SJCRH30 (cell line): Measurements from ENCODE around the gene ACVR1. TPM values are rescaled to one million over a fixed set of nuclear protein-coding genes. Genes with fewer than 3 reads are reported as not detected.
"Not testable (repeated sequence)": the region's sequence is repeated elsewhere in the genome, so short reads cannot be mapped to it uniquely, and the experiment has no call there.

Experiments
- DNase-seq, 2 experiments: peaks; one replicate each; pipeline ENCODE4 v3.0.0-alpha.2; 2015 to 2020
- H3K27ac ChIP-seq: fragments of 250-450 bp; sonication (Bioruptor Pico); 2 replicates; pipeline ENCODE4 v1.5.1; 2020; ENCODE audit warnings: mild to moderate bottlenecking, moderate library complexity
- H3K27me3 ChIP-seq: fragments of 250-450 bp; sonication (Bioruptor Pico); 2 replicates; pipeline ENCODE4 v1.5.1; 2020; ENCODE audit warnings: mild to moderate bottlenecking, moderate library complexity
- H3K36me3 ChIP-seq: fragments of 250-450 bp; sonication (Bioruptor Pico); 2 replicates; pipeline ENCODE4 v1.5.1; 2020; ENCODE audit warnings: mild to moderate bottlenecking, moderate library complexity
- H3K4me1 ChIP-seq: fragments of 250-450 bp; sonication (Bioruptor Pico); 2 replicates; pipeline ENCODE4 v1.5.1; 2020; ENCODE audit warnings: mild to moderate bottlenecking, moderate library complexity
- H3K4me3 ChIP-seq: fragments of 250-450 bp; sonication (Bioruptor Pico); 2 replicates; pipeline ENCODE4 v1.5.1; 2020; ENCODE audit warnings: mild to moderate bottlenecking, moderate library complexity
- H3K9me3 ChIP-seq: fragments of 250-450 bp; sonication (Bioruptor Pico); replicated peaks from 2 replicates; pipeline ENCODE4 v1.5.1; 2020; ENCODE audit warnings: mild to moderate bottlenecking, moderate library complexity
- total RNA-seq: library from RNA; depleted of rRNA; stranded (reverse); fragments of >200 nt; shearing (Covaris generic); gene quantifications from 2 replicates; pipeline ENCODE4 v1.2.3, GENCODE V29; 2014

Gene ACVR1
- total RNA-seq, 1 experiment from 2014 or later, result 14.0 TPM

DNA sequence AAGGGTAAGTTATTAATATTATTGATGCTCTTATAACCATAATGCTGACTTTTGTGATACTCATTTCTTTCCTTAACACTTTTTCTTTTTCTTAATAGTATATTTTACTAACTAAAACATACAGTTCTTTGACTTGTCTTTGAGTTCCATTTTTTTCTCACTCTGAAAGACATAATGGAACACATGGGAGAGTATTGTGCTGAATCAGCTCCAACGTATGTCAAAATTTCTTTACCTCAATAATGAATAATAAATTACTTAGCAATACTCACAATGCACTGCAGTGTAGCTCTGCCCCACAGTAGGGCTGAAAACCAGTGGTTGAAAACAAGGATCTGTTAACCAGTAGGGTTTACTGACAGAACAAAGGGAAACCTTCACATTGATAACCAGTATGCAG lies 40.7 kb downstream of the ACVR1 start:
- no peaks in the 10 kb centered on the region; the same call in 1 of the 2 replicates for H3K36me3 ChIP-seq
- no peaks in the 10 kb centered on the region for H3K9me3 ChIP-seq
- no peak overlapping the region for H3K4me3 ChIP-seq
- H3K27ac ChIP-seq, result no peak overlapping the region
- no peaks in the 10 kb centered on the region for H3K27me3 ChIP-seq
- DNase-seq, result no peak
- H3K4me1 ChIP-seq, result peaks cover 36% of the 10 kb centered on the region

DNA sequence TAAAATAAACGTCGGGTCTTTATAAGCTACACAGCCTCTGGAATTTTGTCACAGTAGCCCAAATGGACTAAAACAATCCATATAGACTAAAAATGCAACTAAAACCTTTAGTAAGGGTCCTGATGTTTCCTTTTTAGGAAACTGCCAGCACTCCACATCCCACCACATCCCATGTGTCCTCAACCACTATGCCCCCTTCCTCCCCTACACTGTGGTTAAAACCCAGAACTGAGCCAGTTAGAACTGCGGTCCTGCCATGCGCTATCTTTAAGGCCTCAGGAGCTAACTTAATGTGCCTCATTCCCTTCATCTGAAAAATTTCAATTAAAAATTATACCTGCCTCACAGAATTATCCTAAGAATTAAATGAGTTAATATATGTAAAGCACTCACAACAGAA lies 41.1 kb downstream of the ACVR1 start:
- H3K4me1 ChIP-seq, result peaks cover 34% of the 10 kb centered on the region
- no peak overlapping the region for H3K27ac ChIP-seq
- H3K27me3 ChIP-seq, result no peaks in the 10 kb centered on the region

DNA sequence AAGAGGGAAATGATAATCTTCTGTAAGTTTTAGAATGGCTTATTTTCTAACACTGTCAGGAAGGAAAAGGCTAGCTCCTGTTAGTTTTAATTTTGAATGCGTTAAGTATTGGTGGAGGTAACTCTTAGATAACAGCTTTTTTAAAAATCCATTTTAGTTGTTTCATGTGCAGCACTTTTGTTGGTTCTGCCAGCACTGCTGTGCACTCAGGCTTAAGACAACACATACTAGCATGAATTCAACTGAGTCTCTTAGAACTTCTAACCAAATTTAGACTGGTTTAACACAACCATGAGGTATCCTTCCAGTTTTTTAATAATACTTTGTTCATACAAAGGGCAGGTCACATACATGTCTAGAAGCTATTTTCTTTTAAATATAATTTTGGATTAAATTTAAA lies 42.4 kb downstream of the ACVR1 start:
- Histone ChIP-seq H3K9me3 (no peaks in the 10 kb centered on the region), H3K36me3 (no peaks in the 10 kb centered on the region; the same call in 1 of the 2 replicates), H3K4me3 (no peak overlapping the region), H3K27ac (no peak overlapping the region), H3K27me3 (no peaks in the 10 kb centered on the region), H3K4me1 (peaks cover 23% of the 10 kb centered on the region)
- DNase-seq, result no peak

More for the DNA sequence above, 41.1 kb downstream of the ACVR1 start:
- Histone ChIP-seq H3K4me3 (no peak overlapping the region), H3K9me3 (no peaks in the 10 kb centered on the region), H3K36me3 (no peaks in the 10 kb centered on the region; the same call in 1 of the 2 replicates)
- DNase-seq, result no peak

DNA sequence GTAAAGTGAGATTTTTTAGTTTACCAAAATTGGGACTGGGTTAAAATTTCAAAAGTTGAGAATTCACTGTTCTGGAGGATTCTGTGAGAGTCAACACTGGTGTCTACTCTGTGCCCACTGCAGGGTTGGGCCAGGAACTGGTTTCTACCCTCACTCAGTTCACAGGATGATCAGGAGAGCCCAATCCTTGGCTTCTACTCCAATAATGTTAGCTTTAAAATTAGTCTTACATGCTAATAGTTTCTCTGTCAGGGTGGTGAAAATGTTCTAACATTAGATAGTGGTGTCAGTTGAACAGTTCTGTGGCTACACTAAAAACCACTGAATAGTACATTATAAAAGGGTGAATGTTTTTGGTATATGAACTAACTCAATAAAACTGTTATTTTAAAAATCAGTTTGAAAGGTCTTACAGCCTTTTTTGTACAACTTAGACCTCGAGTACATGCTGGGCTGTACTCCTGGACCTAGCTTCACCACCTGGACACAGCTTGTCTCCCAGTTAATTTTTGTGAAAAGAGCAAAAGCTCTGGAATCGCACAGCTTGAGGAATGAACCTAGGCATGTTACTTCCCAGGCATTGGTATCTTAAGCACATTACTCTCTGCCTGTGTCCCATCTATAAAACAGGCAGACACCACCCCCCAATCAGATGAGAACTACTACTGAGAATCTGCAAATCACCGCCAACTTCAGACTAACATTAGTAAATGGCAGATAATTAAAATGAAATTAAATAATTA lies 44.4 kb downstream of the ACVR1 start:
- Histone ChIP-seq H3K27me3 (no peaks in the 10 kb centered on the region), H3K9me3 (no peaks in the 10 kb centered on the region), H3K4me1 (peaks cover 14% of the 10 kb centered on the region), H3K36me3 (no peaks in the 10 kb centered on the region; the same call in 1 of the 2 replicates), H3K27ac (peak overlapping the region; percentile 16; the same call in 1 of the 2 replicates), H3K4me3 (no peak overlapping the region)
- no peak for DNase-seq

DNA sequence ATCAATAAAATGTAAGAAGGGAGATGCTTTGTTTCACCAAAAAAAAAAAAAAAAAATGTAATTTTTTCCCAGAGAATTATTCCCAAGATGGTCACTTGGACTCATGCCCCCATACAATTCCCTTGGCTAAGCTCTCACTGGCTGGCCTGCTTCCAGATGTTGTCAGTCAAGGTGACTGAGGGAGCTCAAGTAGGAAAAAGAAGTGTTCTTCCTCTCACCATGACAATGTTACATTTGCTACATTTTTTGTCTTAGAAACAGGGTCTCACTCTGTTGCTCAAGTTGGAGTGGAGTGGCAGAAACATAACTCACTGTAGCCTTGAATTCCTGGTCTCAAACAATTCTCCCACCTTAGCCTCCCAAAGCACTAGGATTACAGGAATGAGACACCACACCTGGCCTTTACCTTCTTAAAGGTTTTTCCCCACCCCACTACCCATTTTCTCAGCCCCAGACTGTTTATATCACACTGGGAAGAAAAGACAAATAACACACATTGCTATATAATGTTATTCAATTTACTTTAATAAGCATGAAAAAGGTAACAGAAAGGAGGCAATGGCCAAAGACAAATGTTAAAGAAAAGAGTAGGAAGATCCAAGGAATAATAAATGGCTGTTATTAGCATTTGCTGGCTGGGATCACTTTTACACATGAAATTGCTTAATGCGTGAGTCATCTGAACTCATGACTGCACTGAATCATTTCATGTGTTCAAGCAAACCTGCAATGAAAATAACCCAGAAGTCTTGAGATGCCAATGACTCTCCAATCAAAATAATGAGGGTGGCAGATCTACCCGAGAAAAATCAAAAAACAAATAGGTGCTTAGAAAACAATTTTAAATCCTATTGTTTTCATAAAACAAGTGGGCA lies 45.2 kb downstream of the ACVR1 start:
- peak in 1 of 2 experiments; percentile 12 for DNase-seq
- peak overlapping the region; percentile 30; the same call in 1 of the 2 replicates for H3K27ac ChIP-seq
- no peaks in the 10 kb centered on the region; the same call in 1 of the 2 replicates for H3K36me3 ChIP-seq
- no peak overlapping the region for H3K4me3 ChIP-seq
- H3K4me1 ChIP-seq, result peaks cover 14% of the 10 kb centered on the region
- no peaks in the 10 kb centered on the region for H3K27me3 ChIP-seq
- H3K9me3 ChIP-seq, result no peaks in the 10 kb centered on the region

DNA sequence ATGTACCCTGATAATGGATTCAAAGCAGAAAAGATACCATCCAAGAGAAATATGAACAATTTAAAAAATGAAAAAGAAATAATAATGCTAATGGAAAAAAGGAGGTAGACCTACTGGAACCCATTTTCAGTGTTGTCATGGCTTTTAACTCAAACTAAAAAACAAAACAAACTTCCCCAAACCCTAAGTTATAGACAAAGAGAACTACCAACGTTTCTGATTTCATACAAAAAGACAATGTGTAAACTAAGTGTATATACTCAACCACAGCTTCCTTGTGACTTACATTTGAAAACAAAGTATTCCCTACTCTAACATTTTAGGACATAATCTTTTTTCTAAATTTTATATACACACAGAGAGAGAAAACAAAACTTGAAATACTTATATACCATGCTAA lies 45.9 kb downstream of the ACVR1 start:
- DNase-seq, result no peak
- H3K9me3 ChIP-seq, result no peaks in the 10 kb centered on the region
- H3K27ac ChIP-seq, result no peak overlapping the region
- H3K4me3 ChIP-seq, result no peak overlapping the region
- H3K27me3 ChIP-seq, result no peaks in the 10 kb centered on the region
- H3K4me1 ChIP-seq, result peaks cover 14% of the 10 kb centered on the region
- no peaks in the 10 kb centered on the region; the same call in 1 of the 2 replicates for H3K36me3 ChIP-seq

DNA sequence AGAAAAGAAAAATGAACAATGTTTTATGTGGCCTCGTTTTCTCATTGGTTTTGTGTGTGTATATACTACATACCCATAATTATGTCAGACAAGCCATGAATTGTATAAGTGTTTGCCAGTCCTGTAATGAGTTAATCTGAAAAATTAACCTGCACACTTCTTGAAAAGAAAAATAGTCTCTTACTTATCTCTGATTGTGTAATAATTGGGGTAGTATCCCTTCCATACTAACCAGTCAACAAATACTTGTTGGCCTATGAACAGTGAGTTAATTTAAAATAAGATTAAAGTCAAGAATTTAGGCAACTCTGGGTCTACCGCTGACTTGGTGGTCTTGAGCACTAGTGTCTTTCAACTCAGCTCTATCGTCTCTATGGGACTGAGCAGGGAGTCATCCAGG lies 48.8 kb downstream of the ACVR1 start:
- H3K27me3 ChIP-seq, result no peaks in the 10 kb centered on the region
- no peak for DNase-seq
- H3K4me1 ChIP-seq, result peaks cover 14% of the 10 kb centered on the region
- peaks cover 2% of the 10 kb centered on the region; the same call in 1 of the 2 replicates for H3K36me3 ChIP-seq
- no peaks in the 10 kb centered on the region for H3K9me3 ChIP-seq
- no peak overlapping the region for H3K4me3 ChIP-seq
- no peak overlapping the region for H3K27ac ChIP-seq

DNA sequence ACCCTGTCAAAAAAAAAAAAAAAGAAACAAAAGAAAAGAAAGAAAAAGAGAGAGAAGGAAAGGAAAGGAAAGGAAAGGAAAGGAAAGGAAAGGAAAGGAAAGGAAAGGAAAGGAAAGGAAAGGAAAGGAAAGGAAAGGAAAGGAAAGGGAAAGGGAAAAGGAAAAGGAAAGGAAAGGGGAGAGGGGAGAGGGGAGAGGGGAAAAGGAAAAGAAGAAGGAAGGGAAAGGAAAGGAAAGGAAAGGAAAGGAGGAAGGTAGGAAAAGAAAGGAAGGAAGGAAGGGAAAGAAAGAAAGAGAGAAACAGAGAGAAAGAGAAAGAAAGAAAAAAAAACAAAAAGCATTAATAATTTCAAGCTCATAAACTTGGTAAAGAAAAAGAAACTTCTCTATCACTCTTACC lies 49.5 kb downstream of the ACVR1 start:
- H3K27ac ChIP-seq, H3K4me3 ChIP-seq, H3K9me3 ChIP-seq, H3K36me3 ChIP-seq, DNase-seq, H3K27me3 ChIP-seq: not testable (repeated sequence)
- peaks cover 12% of the 10 kb centered on the region for H3K4me1 ChIP-seq

DNA sequence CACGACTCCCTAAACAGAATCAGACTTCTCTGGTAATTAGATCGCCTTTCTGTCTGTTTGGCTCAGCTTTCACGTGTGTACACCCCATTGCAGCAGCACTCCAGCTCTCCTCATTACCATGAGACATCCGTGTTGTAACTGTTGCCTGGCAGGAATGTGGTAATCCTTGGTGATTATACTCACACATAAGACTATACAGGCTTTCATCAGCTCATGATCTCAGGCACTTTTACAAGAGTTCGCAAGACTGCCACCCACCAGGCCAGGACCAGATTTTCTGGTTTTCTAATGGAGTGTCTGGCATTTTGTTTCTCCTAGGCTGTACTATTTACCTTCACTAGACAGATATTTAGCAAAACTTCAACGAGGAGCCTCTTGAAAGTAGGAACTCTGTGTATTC lies 50.2 kb downstream of the ACVR1 start:
- DNase-seq, result no peak
- no peak overlapping the region for H3K27ac ChIP-seq
- H3K4me3 ChIP-seq, result no peak overlapping the region
- peaks cover 2% of the 10 kb centered on the region; the same call in 1 of the 2 replicates for H3K36me3 ChIP-seq
- peaks cover 5% of the 10 kb centered on the region for H3K4me1 ChIP-seq
- H3K9me3 ChIP-seq, result no peaks in the 10 kb centered on the region
- no peaks in the 10 kb centered on the region for H3K27me3 ChIP-seq

DNA sequence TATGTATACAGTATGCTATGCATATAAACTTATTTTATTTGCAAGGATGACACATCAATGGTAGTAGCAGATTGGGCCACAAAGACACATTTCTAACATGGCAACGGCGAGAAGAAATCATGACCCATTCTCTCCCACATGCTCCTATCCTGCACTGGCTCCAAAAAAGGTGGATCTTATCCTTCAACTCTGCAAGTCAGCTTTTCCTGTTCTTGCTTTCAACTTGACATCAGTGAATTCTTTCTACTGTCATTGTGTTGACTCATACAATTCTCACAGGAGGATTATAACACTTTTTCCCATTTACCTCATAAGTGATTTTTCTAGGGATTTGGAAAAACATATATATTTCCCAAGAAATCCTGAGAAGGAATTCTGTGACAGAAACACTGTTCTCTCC lies 53.1 kb downstream of the ACVR1 start:
- Histone ChIP-seq H3K4me3 (no peak overlapping the region), H3K27me3 (no peaks in the 10 kb centered on the region), H3K4me1 (no peaks in the 10 kb centered on the region), H3K9me3 (no peaks in the 10 kb centered on the region), H3K36me3 (0 out of 2 replicates have a peak, but pooled peaks cover 2% of the 10 kb centered on the region), H3K27ac (no peak overlapping the region)
- DNase-seq, result no peak

DNA sequence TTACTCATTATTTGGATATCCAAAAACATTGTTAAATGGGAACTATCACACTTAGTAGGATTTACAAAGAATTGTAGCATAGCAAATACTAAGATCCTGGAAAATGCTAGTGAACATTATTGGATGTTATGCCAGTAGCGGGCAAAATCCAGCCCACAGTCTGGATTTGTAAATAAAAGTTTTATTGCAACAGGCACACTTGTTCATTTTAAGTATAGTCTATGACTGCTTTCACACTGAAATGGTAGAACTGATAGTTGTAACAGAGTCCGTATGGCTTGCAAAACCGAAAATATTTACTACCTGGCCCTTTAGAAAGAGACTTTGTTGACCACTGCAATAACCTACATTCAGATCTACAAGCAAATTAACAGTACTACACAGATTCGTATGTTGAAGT lies 53.6 kb downstream of the ACVR1 start:
- no peaks in the 10 kb centered on the region for H3K9me3 ChIP-seq
- DNase-seq, result no peak
- no peak overlapping the region for H3K4me3 ChIP-seq
- no peaks in the 10 kb centered on the region for H3K4me1 ChIP-seq
- no peak overlapping the region for H3K27ac ChIP-seq
- no peaks in the 10 kb centered on the region for H3K27me3 ChIP-seq
- H3K36me3 ChIP-seq, result peaks cover 3% of the 10 kb centered on the region

DNA sequence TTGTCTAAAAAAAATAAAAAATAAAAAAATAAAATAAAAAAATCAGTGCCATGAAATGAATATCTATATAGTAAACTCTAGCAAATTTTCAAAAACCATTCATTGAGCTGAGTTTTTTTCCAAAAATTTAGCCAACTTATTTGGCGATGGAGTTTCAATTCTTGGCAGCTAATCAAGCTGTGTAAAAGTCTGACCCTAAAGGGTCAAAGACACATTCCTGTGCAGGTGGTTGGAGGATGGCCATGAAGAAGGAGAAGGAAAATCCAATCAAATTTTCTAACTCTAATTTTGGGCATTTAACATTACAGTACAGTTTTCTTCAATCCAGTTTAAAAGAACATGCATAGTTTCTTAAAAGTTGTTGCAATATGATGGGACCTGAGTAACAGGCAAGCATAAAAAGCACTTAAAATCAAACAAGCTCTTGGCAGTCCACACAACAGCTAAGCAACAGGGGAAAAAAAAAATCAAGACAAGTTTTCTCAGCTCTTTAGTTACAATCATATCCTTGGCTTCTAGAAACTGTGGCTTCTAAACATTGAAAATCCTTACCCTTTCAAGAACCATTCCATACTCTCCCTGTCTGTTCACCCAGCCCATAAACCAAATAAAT lies 54.5 kb downstream of the ACVR1 start:
- H3K27ac ChIP-seq, result no peak overlapping the region
- peaks cover 8% of the 10 kb centered on the region for H3K36me3 ChIP-seq
- H3K4me1 ChIP-seq, result no peaks in the 10 kb centered on the region
- H3K9me3 ChIP-seq, result no peaks in the 10 kb centered on the region
- no peaks in the 10 kb centered on the region for H3K27me3 ChIP-seq
- H3K4me3 ChIP-seq, result no peak overlapping the region
- DNase-seq, result no peak

DNA sequence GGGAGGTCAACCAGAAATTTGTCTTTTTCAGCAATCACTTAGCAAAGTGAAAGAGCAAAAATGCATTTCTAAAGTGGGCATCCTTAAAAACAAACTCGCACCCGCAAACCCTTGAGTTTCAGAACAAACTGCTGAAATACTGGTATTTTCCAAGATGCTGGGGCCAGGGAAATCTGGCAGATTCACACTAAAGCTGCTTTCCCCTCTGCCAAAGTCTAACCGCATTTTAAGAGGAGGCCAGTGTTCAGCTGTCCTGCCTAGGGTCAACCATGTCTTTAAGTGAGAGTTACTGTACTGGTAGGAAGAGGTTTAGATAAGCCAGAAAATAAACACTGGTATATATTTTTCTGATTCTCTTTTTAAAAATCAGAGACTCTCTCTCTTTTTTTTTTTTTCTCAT lies 55.9 kb downstream of the ACVR1 start:
- Histone ChIP-seq H3K4me1 (no peaks in the 10 kb centered on the region), H3K27ac (no peak overlapping the region), H3K9me3 (no peaks in the 10 kb centered on the region), H3K27me3 (no peaks in the 10 kb centered on the region), H3K36me3 (peaks cover 10% of the 10 kb centered on the region), H3K4me3 (no peak overlapping the region)
- no peak for DNase-seq

DNA sequence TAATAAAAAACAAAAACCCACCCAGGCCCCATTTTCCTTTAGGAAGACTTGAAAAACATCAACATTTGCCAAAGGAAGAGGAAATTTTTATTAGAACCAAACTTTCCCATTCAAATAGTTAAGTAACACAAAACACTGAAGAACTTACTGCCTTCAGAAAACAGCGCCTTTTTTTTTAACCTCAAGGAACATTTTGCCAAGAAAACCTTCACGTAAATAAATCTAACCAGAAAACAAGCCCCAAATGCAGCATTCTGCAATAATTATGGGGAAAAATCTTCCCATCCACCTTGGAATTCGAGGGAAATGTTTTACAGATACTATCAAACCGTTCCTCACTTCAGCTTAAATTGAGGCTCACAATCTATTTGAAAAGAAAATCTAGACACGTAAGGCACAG lies 56.4 kb downstream of the ACVR1 start:
- DNase-seq, result no peak
- Histone ChIP-seq H3K27me3 (no peaks in the 10 kb centered on the region), H3K4me1 (no peaks in the 10 kb centered on the region), H3K27ac (no peak overlapping the region), H3K36me3 (peaks cover 14% of the 10 kb centered on the region), H3K9me3 (no peaks in the 10 kb centered on the region), H3K4me3 (no peak overlapping the region)

DNA sequence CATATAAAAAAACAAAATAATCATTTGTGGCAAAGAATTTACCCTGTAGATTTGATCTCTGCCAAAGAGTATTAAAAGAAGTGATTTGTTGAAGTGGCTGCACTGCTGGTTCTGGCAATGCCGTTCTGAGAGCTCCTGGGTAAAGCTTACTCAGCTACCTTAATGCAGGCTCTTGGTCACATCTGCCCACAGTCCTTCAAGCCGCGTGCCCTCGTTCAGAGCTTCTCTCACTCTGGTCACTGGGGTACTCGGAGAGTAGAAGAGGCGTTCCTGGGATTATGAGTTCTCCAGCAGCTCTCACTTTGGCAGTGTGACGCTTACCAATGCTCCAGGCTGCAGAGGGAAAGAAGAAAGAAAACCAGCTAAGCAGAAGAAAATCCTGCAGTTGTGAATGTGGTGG lies 57.9 kb downstream of the ACVR1 start:
- Histone ChIP-seq H3K27ac (no peak overlapping the region), H3K36me3 (peaks cover 18% of the 10 kb centered on the region), H3K9me3 (no peaks in the 10 kb centered on the region), H3K27me3 (no peaks in the 10 kb centered on the region), H3K4me1 (no peaks in the 10 kb centered on the region), H3K4me3 (no peak overlapping the region)
- DNase-seq, result no peak
